Transverse colon (tissue), 3 donors: ENCODE measurements around the gene PCDHGB4.

Experiments
- POLR2A ChIP-seq: fragments of 450-650 bp; IDR thresholded peaks from one replicate; pipeline ENCODE4 v1.6.1; 2016; ENCODE audit warnings: antibody characterized with exemption, mild to moderate bottlenecking, moderate library complexity
- TF ChIP-seq, protein P1 (sequence below), 5 experiments: fragments of 200-600 bp in 3 of 5; fragments of 450-650 bp in 2 of 5; sonication (generic) in 3 of 5; IDR thresholded peaks; 1 replicate in 2 of 5; 2 replicates in 3 of 5; pipeline ENCODE4 v1.5.1; 2016 to 2017; ENCODE audit warnings: antibody characterized with exemption in 5 of 5, inconsistent platforms in 3 of 5, mild to moderate bottlenecking in 2 of 5, moderate library complexity in 1 of 5

DNA sequence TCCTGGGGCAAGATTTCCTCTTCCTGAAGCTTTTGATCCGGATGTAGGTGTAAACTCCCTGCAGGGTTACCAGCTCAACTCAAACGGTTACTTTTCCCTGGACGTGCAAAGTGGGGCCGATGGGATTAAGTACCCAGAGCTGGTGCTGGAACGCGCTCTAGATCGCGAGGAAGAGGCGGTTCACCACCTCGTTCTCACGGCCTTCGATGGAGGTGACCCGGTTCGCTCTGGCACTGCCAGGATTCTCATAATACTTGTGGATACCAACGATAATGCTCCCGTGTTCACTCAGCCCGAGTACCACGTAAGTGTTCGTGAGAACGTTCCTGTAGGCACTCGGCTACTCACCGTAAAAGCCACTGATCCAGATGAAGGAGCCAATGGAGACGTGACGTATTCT lies 31.9 kb upstream of the PCDHGB4 start:
- TF ChIP-seq, protein P1, sequence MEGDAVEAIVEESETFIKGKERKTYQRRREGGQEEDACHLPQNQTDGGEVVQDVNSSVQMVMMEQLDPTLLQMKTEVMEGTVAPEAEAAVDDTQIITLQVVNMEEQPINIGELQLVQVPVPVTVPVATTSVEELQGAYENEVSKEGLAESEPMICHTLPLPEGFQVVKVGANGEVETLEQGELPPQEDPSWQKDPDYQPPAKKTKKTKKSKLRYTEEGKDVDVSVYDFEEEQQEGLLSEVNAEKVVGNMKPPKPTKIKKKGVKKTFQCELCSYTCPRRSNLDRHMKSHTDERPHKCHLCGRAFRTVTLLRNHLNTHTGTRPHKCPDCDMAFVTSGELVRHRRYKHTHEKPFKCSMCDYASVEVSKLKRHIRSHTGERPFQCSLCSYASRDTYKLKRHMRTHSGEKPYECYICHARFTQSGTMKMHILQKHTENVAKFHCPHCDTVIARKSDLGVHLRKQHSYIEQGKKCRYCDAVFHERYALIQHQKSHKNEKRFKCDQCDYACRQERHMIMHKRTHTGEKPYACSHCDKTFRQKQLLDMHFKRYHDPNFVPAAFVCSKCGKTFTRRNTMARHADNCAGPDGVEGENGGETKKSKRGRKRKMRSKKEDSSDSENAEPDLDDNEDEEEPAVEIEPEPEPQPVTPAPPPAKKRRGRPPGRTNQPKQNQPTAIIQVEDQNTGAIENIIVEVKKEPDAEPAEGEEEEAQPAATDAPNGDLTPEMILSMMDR (IDR thresholded peaks at IDR 0.05): no peak
- no peak for TF ChIP-seq POLR2A
